ENCODE measurements around the gene ABCD2. TPM values are rescaled to one million over a fixed set of nuclear protein-coding genes. Genes with fewer than 3 reads are reported as not detected.
"Not testable (repeated sequence)": the region's sequence is repeated elsewhere in the genome, so short reads cannot be mapped to it uniquely, and the experiment has no call there.

ABCD2 gene
- total and polyA plus RNA-seq, 2 donors (not counting 3 experiments of a cell fraction or from before 2014, with no cell fraction given) = not detected

DNA sequence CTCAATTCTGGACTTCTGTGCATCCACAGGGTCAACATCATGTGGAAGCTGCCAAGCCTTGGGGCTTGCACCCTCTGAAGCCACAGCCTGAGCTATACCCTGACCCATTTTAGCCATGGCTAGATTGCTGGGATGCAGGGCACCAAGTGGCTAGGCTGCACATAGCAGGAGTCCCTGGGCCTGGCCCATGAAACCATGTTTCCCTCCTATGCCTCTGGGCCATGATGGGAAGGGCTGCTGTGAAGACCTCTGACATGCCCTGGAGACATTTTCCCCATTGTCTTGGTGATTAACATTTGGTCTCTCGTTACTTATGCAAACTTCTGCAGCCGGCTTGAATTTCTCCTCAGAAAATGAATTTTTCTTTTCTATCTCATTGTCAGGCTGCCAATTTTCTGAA lies 92.6 kb downstream of the ABCD2 start:
- BruUV-seq (replicated peaks) = no TSS peak
- no peak for DNase-seq (ENCODE audit: low read depth, low spot score)
- FAIRE-seq = no peak
- ChIA-PET POLR2A (no interaction called here), CTCF (no interaction called here)
- Histone ChIP-seq H3K4me3 (replicated peaks in 1 of 3; ENCODE audit: insufficient read depth in 1 of 3, low read depth in 1 of 3, low read length in 3 of 3) (no peak overlapping the region), H3K27me3 (ENCODE audit: control insufficient read depth in 2 of 2, insufficient read depth in 2 of 2, low read length in 2 of 2) (no peaks in the 10 kb centered on the region), H3K9ac (replicated peaks; ENCODE audit: extremely low read depth, insufficient read depth, low read length) (no peak overlapping the region), H3K9me1 (replicated peaks; ENCODE audit: control insufficient read depth, extremely low read depth, insufficient read depth, low read length) (no peaks in the 10 kb centered on the region), H2AFZ (ENCODE audit: low read depth, low read length) (no peak overlapping the region), H3K27ac (ENCODE audit: insufficient read depth, low read depth, low read length) (no peak overlapping the region), H3K4me2 (ENCODE audit: insufficient read depth, low read length) (no peak overlapping the region), H3K36me3 (ENCODE audit: control insufficient read depth in 2 of 2, extremely low read depth in 1 of 2, insufficient read depth in 2 of 2, low read length in 2 of 2) (no peaks in the 10 kb centered on the region), H3K4me1 (ENCODE audit: control insufficient read depth, extremely low read depth, insufficient read depth, low read length) (no peaks in the 10 kb centered on the region), H4K20me1 (replicated peaks; ENCODE audit: control insufficient read depth, extremely low read depth, insufficient read depth, low read length) (no peaks in the 10 kb centered on the region), H3K79me2 (ENCODE audit: control insufficient read depth, insufficient read depth, low read length) (no peaks in the 10 kb centered on the region), H3K9me3 (replicated peaks; ENCODE audit: control insufficient read depth, insufficient read depth, low read length) (no peaks in the 10 kb centered on the region)
- TF ChIP-seq EZH2 (IDR thresholded peaks at IDR 0.05; ENCODE audit: borderline replicate concordance, low read depth, low read length, severe bottlenecking) = no peak
- intact Hi-C loops (cut with micrococcal nuclease) = no loop called here
- dilution Hi-C loops (cut with MboI; ENCODE audit: extremely low pct_ligation_motif_present, low sequenced_read_pairs) = no loop called here

- H3K27ac ChIP-seq (ENCODE audit: insufficient read depth, low read depth, low read length); H4K20me1 ChIP-seq (replicated peaks; ENCODE audit: control insufficient read depth, extremely low read depth, insufficient read depth, low read length); H3K4me1 ChIP-seq (ENCODE audit: control insufficient read depth, extremely low read depth, insufficient read depth, low read length); H3K27me3 ChIP-seq (ENCODE audit: control insufficient read depth in 2 of 2, insufficient read depth in 2 of 2, low read length in 2 of 2); H3K9ac ChIP-seq (replicated peaks; ENCODE audit: extremely low read depth, insufficient read depth, low read length); H2AFZ ChIP-seq (ENCODE audit: low read depth, low read length); H3K36me3 ChIP-seq (ENCODE audit: control insufficient read depth in 2 of 2, extremely low read depth in 1 of 2, insufficient read depth in 2 of 2, low read length in 2 of 2); FAIRE-seq; H3K9me1 ChIP-seq (replicated peaks; ENCODE audit: control insufficient read depth, extremely low read depth, insufficient read depth, low read length); POLR2A ChIA-PET; H3K9me3 ChIP-seq (replicated peaks; ENCODE audit: control insufficient read depth, insufficient read depth, low read length); H3K4me3 ChIP-seq (replicated peaks in 1 of 3; ENCODE audit: insufficient read depth in 1 of 3, low read depth in 1 of 3, low read length in 3 of 3); H3K79me2 ChIP-seq (ENCODE audit: control insufficient read depth, insufficient read depth, low read length); H3K4me2 ChIP-seq (ENCODE audit: insufficient read depth, low read length); BruUV-seq (replicated peaks); dilution Hi-C loops (cut with MboI; ENCODE audit: extremely low pct_ligation_motif_present, low sequenced_read_pairs); CTCF ChIA-PET; intact Hi-C loops (cut with micrococcal nuclease); DNase-seq (ENCODE audit: low read depth, low spot score): not testable (repeated sequence)
Observed at GRCh38 chr12:39522167-39522566, 97.4 kb downstream of the ABCD2 start.

DNA sequence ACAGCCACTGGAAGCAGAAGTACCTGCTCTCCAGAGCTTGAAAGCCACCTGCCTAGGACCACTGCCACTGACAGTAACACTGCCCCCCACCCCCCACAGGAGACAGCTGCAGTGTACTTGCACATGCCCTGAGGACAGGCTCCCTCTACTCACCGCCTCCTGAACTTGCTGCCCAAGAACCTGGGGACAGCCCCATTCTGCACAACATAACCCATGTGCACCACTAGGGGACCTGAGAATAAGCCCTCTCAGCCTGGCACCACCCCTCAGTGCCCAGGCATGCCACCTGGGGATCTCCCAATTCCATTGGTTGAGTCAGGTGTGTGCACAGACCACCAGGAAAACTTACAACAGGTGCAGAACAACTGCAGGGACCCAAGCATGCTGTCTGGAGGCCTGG lies 109.6 kb downstream of the ABCD2 start:
- no peak overlapping the region for H2AFZ ChIP-seq (ENCODE audit: low read depth, low read length)
- no peak for DNase-seq (ENCODE audit: low read depth, low spot score)
- no peaks in the 10 kb centered on the region for H4K20me1 ChIP-seq (replicated peaks; ENCODE audit: control insufficient read depth, extremely low read depth, insufficient read depth, low read length)
- no peak overlapping the region for H3K9ac ChIP-seq (replicated peaks; ENCODE audit: extremely low read depth, insufficient read depth, low read length)
- H3K79me2 ChIP-seq (ENCODE audit: control insufficient read depth, insufficient read depth, low read length) = no peaks in the 10 kb centered on the region
- dilution Hi-C loops (cut with MboI; ENCODE audit: extremely low pct_ligation_motif_present, low sequenced_read_pairs) (no loop called here), intact Hi-C loops (cut with micrococcal nuclease) (no loop called here)
- TF ChIP-seq EZH2 (IDR thresholded peaks at IDR 0.05; ENCODE audit: borderline replicate concordance, low read depth, low read length, severe bottlenecking) = no peak
- TF ChIP-seq GATA2 (IDR thresholded peaks at IDR 0.05; ENCODE audit: insufficient read depth, insufficient read length, low read depth, low read length) = no peak
- TF ChIP-seq FOS (IDR thresholded peaks at IDR 0.05; ENCODE audit: borderline replicate concordance, insufficient read depth, low read length) = no peak
- no peak for TF ChIP-seq CTCF (IDR thresholded peaks at IDR 0.05; ENCODE audit: extremely low read depth in 1 of 2, insufficient read depth in 1 of 2, low read depth in 1 of 2, low read length in 2 of 2)
- no peak for TF ChIP-seq MYC (IDR thresholded peaks at IDR 0.05; ENCODE audit: low read depth, low read length)
- no peak for TF ChIP-seq POLR2AphosphoS5 (IDR thresholded peaks at IDR 0.05; ENCODE audit: insufficient read depth, low read depth, low read length)
- TF ChIP-seq JUN (IDR thresholded peaks at IDR 0.05; ENCODE audit: borderline replicate concordance, insufficient read depth, insufficient read length, low read depth) = no peak
- no peak for TF ChIP-seq POLR2A (IDR thresholded peaks at IDR 0.05; ENCODE audit: low read depth, low read length)
- TF ChIP-seq MAX (IDR thresholded peaks at IDR 0.05; ENCODE audit: insufficient read depth, insufficient read length) = no peak
- H3K4me1 ChIP-seq (ENCODE audit: control insufficient read depth, extremely low read depth, insufficient read depth, low read length) = no peaks in the 10 kb centered on the region
- BruUV-seq (replicated peaks) = no TSS peak
- no peak overlapping the region for H3K4me2 ChIP-seq (ENCODE audit: insufficient read depth, low read length)
- ChIA-PET CTCF (no interaction called here), POLR2A (no interaction called here)
- H3K27me3 ChIP-seq (ENCODE audit: control insufficient read depth in 2 of 2, insufficient read depth in 2 of 2, low read length in 2 of 2) = no peaks in the 10 kb centered on the region
- no peak overlapping the region for H3K27ac ChIP-seq (ENCODE audit: insufficient read depth, low read depth, low read length)
- no peak for FAIRE-seq
- H3K36me3 ChIP-seq (ENCODE audit: control insufficient read depth in 2 of 2, extremely low read depth in 1 of 2, insufficient read depth in 2 of 2, low read length in 2 of 2) = no peaks in the 10 kb centered on the region
- no peaks in the 10 kb centered on the region for H3K9me3 ChIP-seq (replicated peaks; ENCODE audit: control insufficient read depth, insufficient read depth, low read length)
- H3K4me3 ChIP-seq (replicated peaks in 1 of 3; ENCODE audit: insufficient read depth in 1 of 3, low read depth in 1 of 3, low read length in 3 of 3) = no peak overlapping the region
- H3K9me1 ChIP-seq (replicated peaks; ENCODE audit: control insufficient read depth, extremely low read depth, insufficient read depth, low read length) = no peaks in the 10 kb centered on the region
